Diencephalon (tissue), 1 donor: ENCODE results near the gene RNF182. TPM values are rescaled to one million over a fixed set of nuclear protein-coding genes. Genes with fewer than 3 reads are reported as not detected.

Source experiments
- total RNA-seq: library from RNA; depleted of rRNA; stranded (reverse); fragments of >200 nt; gene quantifications from one replicate; pipeline ENCODE4 v1.2.3, GENCODE V29; 2014

The RNF182 gene
- total RNA-seq, result 33.0 TPM

GRCh38 chr6:13924949-13925881 lies at the start of gene RNF182:
Gene RNF182, plus strand, starts transcription at chr6:13924952. Its CDS starts 52,168 bp downstream, at chr6:13977120.

Other genes with a start within 250 kb of the RNF182 start
- 65.5 TPM for gene RANBP9, start 213.1 kb upstream of the RNF182 start, total RNA-seq
- gene MCUR1, start 110.4 kb upstream of the RNF182 start, total RNA-seq, result 30.2 TPM
- 32.5 TPM for gene CD83, start 192.8 kb downstream of the RNF182 start, total RNA-seq